Endothelial cell of umbilical vein (primary cell): ENCODE results near the gene TMEM178B. TPM values are rescaled to one million over a fixed set of nuclear protein-coding genes. Genes with fewer than 3 reads are reported as not detected.

ENCODE experiments used
- BruUV-seq: library from RNA; stranded (reverse); fragments of 400-500 nt; replicated peaks from 2 replicates; lab custom pipeline; 2021; lab: Mats Ljungman, UMichigan
- CTCF ChIA-PET: fragments of 300-600, 350-600 bp; sonication (Branson Sonifier 250); formaldehyde crosslinking; loops from one replicate; lab custom pipeline; 2021; ENCODE audit warnings: antibody characterized with exemption, inconsistent platforms; lab: Charles Lee
- POLR2A ChIA-PET: fragments of 300-600, 350-600 bp; sonication (Branson Sonifier 250); formaldehyde crosslinking; loops from one replicate; lab custom pipeline; 2021; ENCODE audit warnings: antibody characterized with exemption, inconsistent platforms; lab: Charles Lee
- DNase-seq: peaks from one replicate; pipeline ENCODE4 v3.0.0-alpha.2; 2011; ENCODE audit warnings: low read depth, low spot score
- FAIRE-seq: peaks from 2 replicates; lab custom pipeline; 2011; peaks lifted over from hg19 to GRCh38; lab: Jason Lieb, UNC
- H2AFZ ChIP-seq: 2 replicates; pipeline ENCODE4 v1.6.0; 2012; ENCODE audit warnings: low read depth, low read length, control low read depth, inconsistent platforms
- H3K27ac ChIP-seq: 2 replicates; pipeline ENCODE4 v1.5.1; 2011; ENCODE audit warnings: low read depth, mild to moderate bottlenecking, control low read depth, low read length, moderate library complexity; ENCODE audit not compliant: insufficient read depth
- H3K27me3 ChIP-seq, 2 experiments: 2 replicates each; pipeline versions ENCODE4 v1.6.0 to v1.6.1; 2011; ENCODE audit warnings: low read length in 2 of 2, mixed read lengths in 1 of 2; ENCODE audit not compliant: control insufficient read depth in 2 of 2, insufficient read depth in 2 of 2
- H3K36me3 ChIP-seq, 2 experiments: 2 replicates in 1 of 2; 3 replicates in 1 of 2; pipeline ENCODE4 v1.5.1; 2011; ENCODE audit warnings: low read length in 2 of 2, mild to moderate bottlenecking in 1 of 2, moderate library complexity in 1 of 2; ENCODE audit not compliant: control insufficient read depth in 2 of 2, insufficient read depth in 2 of 2; ENCODE audit errors: extremely low read depth in 1 of 2
- H3K4me1 ChIP-seq: 3 replicates; pipeline ENCODE4 v1.5.1; 2011; ENCODE audit warnings: mild to moderate bottlenecking, low read length; ENCODE audit not compliant: control insufficient read depth, insufficient read depth; ENCODE audit errors: extremely low read depth
- H3K4me2 ChIP-seq: 2 replicates; pipeline ENCODE4 v1.6.1; 2011; ENCODE audit warnings: low read length, control low read depth, mixed read lengths; ENCODE audit not compliant: insufficient read depth
- H3K4me3 ChIP-seq, 3 experiments: fragments of 200-600 bp in 1 of 3; sonication (generic), shearing (Covaris generic) in 1 of 3; replicated peaks in 1 of 3; 2 replicates each; pipeline ENCODE4 v1.5.1; 2011 to 2016; ENCODE audit warnings: control low read depth in 3 of 3, low read length in 3 of 3, mild to moderate bottlenecking in 2 of 3, inconsistent platforms in 1 of 3, low read depth in 1 of 3, moderate library complexity in 1 of 3; ENCODE audit not compliant: insufficient read depth in 1 of 3
- H3K79me2 ChIP-seq: 2 replicates; pipeline ENCODE4 v1.6.0; 2012; ENCODE audit warnings: low read length, inconsistent platforms; ENCODE audit not compliant: control insufficient read depth, insufficient read depth
- H3K9ac ChIP-seq: replicated peaks from 2 replicates; pipeline ENCODE3; 2011; ENCODE audit warnings: low read length, control low read depth; ENCODE audit not compliant: insufficient read depth; ENCODE audit errors: extremely low read depth
- H3K9me1 ChIP-seq: replicated peaks from 3 replicates; pipeline ENCODE4 v1.6.0; 2011; ENCODE audit warnings: mild to moderate bottlenecking, low read length; ENCODE audit not compliant: control insufficient read depth, insufficient read depth; ENCODE audit errors: extremely low read depth
- H3K9me3 ChIP-seq: replicated peaks from 2 replicates; pipeline ENCODE4 v1.5.1; 2012; ENCODE audit warnings: low read length, inconsistent platforms; ENCODE audit not compliant: control insufficient read depth, insufficient read depth
- H4K20me1 ChIP-seq: replicated peaks from 2 replicates; pipeline ENCODE3; 2011; ENCODE audit warnings: mild to moderate bottlenecking, low read length; ENCODE audit not compliant: control insufficient read depth, insufficient read depth; ENCODE audit errors: extremely low read depth
- EZH2 ChIP-seq: IDR thresholded peaks from 2 replicates; pipeline ENCODE4 v1.6.1; 2012; ENCODE audit warnings: borderline replicate concordance, low read depth, mild to moderate bottlenecking, moderate library complexity, low read length, inconsistent platforms; ENCODE audit not compliant: severe bottlenecking
- FOS ChIP-seq: IDR thresholded peaks from 2 replicates; pipeline ENCODE4 v1.6.1; 2011; ENCODE audit warnings: mild to moderate bottlenecking, low read length, moderate library complexity, borderline replicate concordance; ENCODE audit not compliant: insufficient read depth
- GATA2 ChIP-seq: IDR thresholded peaks from 2 replicates; pipeline ENCODE4 v1.7.0; 2011; ENCODE audit warnings: low read depth, mild to moderate bottlenecking, moderate library complexity, mixed read lengths, low read length; ENCODE audit not compliant: insufficient read length, insufficient read depth
- JUN ChIP-seq: IDR thresholded peaks from 2 replicates; pipeline ENCODE4 v1.6.1; 2011; ENCODE audit warnings: borderline replicate concordance, low read depth; ENCODE audit not compliant: insufficient read length, insufficient read depth
- MYC ChIP-seq: IDR thresholded peaks from one replicate; pipeline ENCODE4 v1.6.1; 2011; ENCODE audit warnings: mild to moderate bottlenecking, low read depth, low read length
- POLR2A ChIP-seq: IDR thresholded peaks from 2 replicates; pipeline ENCODE4 v1.6.1; 2012; ENCODE audit warnings: low read depth, mild to moderate bottlenecking, control low read depth, low read length
- POLR2AphosphoS5 ChIP-seq: IDR thresholded peaks from 2 replicates; pipeline ENCODE4 v1.6.1; 2012; ENCODE audit warnings: low read depth, mild to moderate bottlenecking, control low read depth, low read length, moderate library complexity; ENCODE audit not compliant: insufficient read depth
- dilution Hi-C: fragments of 300-500 bp; cut with MboI; formaldehyde crosslinking; loops from one replicate; pipeline ENCODE4 v1.15.0; 2019; ENCODE audit warnings: low sequenced_read_pairs; ENCODE audit not compliant: extremely low pct_ligation_motif_present
- intact Hi-C: fragments of 100-400 bp; cut with micrococcal nuclease; formaldehyde crosslinking; loops from one replicate; pipeline ENCODE4 v1.10.0; 2022
- polyA plus RNA-seq, 4 experiments: library from polyadenylated mRNA; depleted of rRNA in 3 of 4; stranded (reverse) in 3 of 4; unstranded in 1 of 4; fragments of >200 nt; gene quantifications; 2 replicates each; pipeline versions ENCODE4 v1.2.1 to v1.2.3, GENCODE V29; 2011 to 2012; ENCODE audit warnings: missing spikeins in 1 of 4
- total RNA-seq: library from RNA; stranded (reverse); gene quantifications from 2 replicates; pipeline ENCODE4 v1.2.3, GENCODE V29; 2021
- TF ChIP-seq, protein P1 (sequence below): IDR thresholded peaks from 2 replicates; pipeline ENCODE4 v1.6.1; 2011; ENCODE audit not compliant: insufficient read depth, insufficient read length
- TF ChIP-seq, protein P2 (sequence below), 2 donors: IDR thresholded peaks; 1 replicate in 1 of 2; 2 replicates in 1 of 2; pipeline ENCODE4 v1.5.1; 2011; ENCODE audit warnings: low read length in 2 of 2, mild to moderate bottlenecking in 2 of 2, moderate library complexity in 2 of 2, control low read depth in 1 of 2, inconsistent platforms in 1 of 2, low read depth in 1 of 2; ENCODE audit not compliant: insufficient read depth in 1 of 2; ENCODE audit errors: extremely low read depth in 1 of 2

Gene TMEM178B
- total and polyA plus RNA-seq, 2 donors (not counting 3 experiments of a cell fraction or from before 2014, with no cell fraction given) = not detected

DNA sequence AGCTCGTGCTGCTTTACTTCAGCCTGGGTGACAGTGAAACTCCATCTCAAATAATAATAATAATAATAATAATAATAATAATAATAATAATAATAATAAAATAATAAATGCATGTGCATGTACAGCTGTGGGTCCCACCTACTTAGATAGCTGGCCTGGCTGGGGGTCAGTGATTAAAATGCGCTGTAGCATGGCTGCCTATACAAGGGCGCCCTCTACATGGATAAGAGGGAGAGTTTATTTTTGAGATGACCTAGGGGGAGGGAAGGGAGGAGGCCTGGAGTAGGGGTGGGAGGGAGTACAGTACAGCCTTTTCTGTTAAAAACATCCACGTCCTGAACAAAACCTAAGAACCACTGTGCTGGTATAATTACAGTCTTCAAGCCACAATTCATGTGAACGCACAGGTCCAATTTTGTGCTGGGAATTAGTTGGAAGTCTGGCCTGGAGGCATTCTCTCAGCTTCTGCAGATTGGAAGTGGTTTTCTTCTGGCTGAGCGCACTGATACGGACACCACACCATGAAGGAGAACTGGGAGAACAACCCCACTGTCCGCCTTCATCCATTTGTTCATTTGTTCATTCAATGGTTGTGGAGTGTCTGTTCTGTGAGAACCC, 146.5 kb downstream of the TMEM178B start:
- no peaks in the 10 kb centered on the region for H3K9me3 ChIP-seq
- DNase-seq = no peak
- no peaks in the 10 kb centered on the region for H3K36me3 ChIP-seq
- BruUV-seq = no TSS peak
- H3K9me1 ChIP-seq = no peaks in the 10 kb centered on the region
- no peaks in the 10 kb centered on the region for H4K20me1 ChIP-seq
- no peak overlapping the region for H3K9ac ChIP-seq
- ChIA-PET CTCF (no interaction called here), POLR2A (no interaction called here)
- no peak overlapping the region for H3K4me3 ChIP-seq
- no peaks in the 10 kb centered on the region for H3K4me1 ChIP-seq
- no peaks in the 10 kb centered on the region for H3K27me3 ChIP-seq
- TF ChIP-seq MYC (no peak), GATA2 (no peak), FOS (no peak), POLR2A (no peak), JUN (no peak), EZH2 (no peak), POLR2AphosphoS5 (no peak)
- TF ChIP-seq, protein P1, sequence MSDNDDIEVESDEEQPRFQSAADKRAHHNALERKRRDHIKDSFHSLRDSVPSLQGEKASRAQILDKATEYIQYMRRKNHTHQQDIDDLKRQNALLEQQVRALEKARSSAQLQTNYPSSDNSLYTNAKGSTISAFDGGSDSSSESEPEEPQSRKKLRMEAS = no peak
- TF ChIP-seq, protein P2, sequence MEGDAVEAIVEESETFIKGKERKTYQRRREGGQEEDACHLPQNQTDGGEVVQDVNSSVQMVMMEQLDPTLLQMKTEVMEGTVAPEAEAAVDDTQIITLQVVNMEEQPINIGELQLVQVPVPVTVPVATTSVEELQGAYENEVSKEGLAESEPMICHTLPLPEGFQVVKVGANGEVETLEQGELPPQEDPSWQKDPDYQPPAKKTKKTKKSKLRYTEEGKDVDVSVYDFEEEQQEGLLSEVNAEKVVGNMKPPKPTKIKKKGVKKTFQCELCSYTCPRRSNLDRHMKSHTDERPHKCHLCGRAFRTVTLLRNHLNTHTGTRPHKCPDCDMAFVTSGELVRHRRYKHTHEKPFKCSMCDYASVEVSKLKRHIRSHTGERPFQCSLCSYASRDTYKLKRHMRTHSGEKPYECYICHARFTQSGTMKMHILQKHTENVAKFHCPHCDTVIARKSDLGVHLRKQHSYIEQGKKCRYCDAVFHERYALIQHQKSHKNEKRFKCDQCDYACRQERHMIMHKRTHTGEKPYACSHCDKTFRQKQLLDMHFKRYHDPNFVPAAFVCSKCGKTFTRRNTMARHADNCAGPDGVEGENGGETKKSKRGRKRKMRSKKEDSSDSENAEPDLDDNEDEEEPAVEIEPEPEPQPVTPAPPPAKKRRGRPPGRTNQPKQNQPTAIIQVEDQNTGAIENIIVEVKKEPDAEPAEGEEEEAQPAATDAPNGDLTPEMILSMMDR (IDR thresholded peaks at IDR 0.05; ENCODE audit: extremely low read depth in 1 of 2, insufficient read depth in 1 of 2, low read depth in 1 of 2, low read length in 2 of 2) = no peak
- dilution Hi-C loops = no loop called here
- intact Hi-C loops = no loop called here
- H3K79me2 ChIP-seq = no peaks in the 10 kb centered on the region
- no peak overlapping the region for H3K27ac ChIP-seq
- H3K4me2 ChIP-seq = no peak overlapping the region
- FAIRE-seq = no peak
- no peak overlapping the region for H2AFZ ChIP-seq
